HG03060 (cell line): ENCODE results near the gene TTC12.

Experiments used
- ATAC-seq: cut with Tn5 transposase; IDR thresholded peaks from one replicate; pipeline ENCODE4 v1.9.1; 2021; ENCODE audit warnings: low read depth, moderate number of reproducible peaks; ENCODE audit not compliant: unreplicated experiment

The TTC12 gene

DNA sequence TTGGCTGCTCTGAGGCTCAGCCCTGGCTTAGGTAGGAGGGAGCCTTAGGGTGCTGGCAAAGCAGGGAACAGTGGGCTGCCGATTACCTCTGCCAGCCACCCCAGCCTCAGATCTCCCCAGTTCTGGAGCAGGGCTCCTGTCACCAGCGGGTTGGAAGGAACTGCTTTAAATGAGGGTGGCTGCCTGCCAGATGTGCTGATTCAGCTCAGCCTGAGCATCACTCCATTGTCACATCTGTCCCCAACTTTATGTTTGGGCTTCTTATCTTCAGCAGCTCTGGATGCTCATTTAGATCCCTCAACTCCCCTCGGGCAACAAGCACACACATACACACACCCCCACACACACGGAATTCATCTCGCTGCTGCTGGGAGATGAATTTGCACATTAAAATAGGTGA is 56.3 kb downstream of the TTC12 start:
- ATAC-seq = no peak

DNA sequence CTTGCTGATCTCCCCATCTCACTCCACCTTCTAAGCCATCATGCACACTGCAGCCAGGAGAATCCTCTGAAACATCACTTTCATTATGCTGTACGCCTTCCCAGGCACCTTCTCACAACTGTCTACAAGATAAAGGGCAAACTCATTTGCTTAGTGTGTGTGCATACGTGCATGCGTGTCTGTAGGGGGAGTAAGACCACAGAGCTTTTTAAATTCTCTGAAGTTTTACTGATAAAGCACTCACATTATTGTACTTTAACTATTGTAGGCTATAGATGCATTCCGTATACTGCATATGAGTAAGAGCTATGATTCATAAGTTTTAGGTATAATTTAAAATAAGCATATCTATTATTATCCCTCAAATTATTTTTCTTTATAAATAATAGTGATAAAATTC is 57.9 kb downstream of the TTC12 start:
- no peak for ATAC-seq

DNA sequence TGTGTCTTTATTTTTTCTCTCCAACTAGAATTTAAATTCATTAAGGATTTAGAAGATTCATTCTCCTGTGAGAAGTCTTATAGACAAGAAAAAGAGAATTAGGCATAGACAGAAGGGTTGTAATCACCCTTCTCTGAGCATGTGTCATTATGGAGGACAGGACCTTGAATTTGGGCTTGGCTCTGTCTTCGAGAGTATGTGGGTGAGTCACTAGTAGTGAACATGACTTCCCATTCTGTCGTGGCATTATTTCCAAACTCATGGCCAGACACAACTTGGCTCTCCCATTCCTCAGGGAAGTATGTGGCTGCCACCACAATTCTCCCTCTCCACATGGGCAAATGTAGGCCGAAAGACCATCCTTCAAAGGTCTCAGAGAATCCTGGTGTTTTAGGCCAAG is 58.9 kb downstream of the TTC12 start:
- ATAC-seq = no peak

DNA sequence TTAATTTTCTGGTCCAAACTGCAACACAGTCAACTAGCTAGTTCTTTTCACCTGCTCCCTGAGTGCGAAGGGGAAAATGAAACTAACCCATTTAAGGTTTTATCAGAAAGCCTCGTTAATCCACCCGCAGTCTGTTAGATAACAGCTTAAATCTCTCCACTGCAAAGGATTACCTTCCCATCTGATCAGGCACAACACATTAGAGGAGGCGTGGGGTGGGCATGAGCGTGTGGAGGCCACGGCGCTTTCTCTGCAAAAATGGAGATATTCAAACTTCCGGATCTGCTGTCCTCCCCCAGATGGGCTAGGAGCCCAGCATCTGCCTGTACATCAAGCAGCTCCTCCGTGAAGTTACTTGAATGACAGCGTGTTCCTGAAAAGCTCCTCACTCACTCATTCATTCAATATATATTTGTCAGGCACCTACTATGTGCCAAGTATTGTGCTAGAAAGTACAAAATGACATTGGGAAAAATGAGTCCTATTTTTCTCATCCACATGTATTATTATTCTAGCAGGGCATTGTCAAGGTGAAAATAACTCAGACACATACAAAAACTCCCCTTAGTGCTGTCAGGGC is 59.7 kb downstream of the TTC12 start:
- no peak for ATAC-seq

DNA sequence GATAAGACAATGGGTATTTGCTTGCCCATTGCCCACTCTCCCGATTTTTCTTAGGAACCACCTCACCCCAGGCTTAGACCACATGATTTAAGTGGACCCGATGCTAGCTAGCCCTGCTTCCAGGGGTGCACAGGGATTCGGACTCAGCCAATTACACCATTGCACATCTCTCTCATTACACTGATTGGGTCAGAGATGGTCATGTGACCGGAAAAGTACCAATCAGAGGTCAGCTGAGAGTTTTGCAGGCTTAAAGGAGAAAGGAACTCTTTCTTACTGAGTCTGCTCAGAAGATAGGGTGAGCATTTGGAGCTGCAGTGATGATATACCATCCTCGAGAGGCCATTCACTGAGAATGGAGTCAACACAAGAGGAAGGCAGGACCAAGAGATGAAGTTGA is 61.0 kb downstream of the TTC12 start:
- no peak for ATAC-seq

DNA sequence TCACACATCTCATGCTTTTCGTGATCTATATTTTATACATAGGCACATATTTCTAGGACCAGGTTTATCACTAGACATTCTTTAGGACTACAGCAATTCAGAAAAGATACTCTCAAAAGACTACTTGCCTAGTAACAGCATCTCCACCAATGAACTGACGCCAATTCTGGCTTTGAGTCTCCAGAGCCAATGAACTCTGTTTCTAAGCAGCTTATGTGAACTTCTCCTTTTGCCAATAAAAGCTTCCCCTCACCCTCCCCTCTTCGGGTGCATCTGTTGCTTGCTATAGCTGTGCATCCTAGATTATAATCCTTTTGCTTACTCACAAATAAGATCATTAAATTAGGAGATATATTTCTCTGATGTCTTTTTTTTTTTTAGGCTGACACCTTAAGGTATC is 61.8 kb downstream of the TTC12 start:
- ATAC-seq = no peak

DNA sequence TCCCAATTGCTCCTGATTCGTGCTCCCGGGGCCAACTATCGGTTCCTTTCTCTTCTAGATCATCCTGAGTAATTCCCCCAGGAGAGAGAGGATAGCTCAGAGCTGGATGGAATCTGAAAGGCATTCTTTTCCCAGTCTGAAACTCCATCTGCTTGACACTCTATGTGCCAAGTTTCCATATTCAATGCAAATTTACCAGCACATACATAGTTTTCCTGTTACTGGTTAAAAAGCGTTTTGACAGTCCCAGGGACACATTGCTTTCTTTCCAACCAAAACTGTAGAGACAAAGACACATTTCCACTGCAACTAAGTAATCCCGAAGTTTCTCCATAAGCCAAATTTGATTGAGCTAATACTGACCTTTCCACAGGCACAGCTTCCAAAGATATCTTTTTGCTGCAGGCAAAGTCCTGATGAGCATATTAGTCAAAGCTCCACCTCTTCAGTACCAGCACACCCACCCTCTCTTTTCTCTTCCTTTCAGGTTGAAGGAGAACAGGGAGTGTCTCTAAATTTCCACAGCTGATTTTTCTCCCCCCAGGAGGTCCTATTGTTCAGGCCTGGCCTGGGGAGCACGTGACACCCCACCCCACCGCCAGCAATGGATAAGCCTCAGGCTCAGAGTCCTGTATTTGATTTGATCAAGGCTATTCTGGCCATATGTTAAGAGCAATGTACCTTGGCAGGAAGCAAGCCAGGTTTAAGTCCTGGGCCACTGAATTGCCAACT is 63.5 kb downstream of the TTC12 start:
- no peak for ATAC-seq

DNA sequence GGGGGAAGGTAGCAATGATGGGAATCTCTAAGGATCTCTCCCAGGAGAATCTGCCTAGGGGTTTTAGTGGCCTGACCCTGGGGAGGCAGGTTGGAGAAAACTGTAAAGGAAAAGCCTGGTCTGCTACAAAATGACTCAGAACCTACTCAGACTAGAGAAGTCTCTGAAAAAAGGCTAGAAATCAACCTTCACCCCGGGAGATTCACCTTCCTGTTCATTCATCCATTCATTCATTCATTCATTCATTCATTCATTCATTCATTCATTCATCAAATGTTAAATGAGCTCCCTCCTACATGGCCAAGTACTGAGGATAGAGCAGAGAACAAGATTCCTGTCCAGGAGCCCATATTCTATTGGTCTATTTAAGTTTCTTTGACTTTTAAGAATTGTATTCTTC is 64.3 kb downstream of the TTC12 start:
- ATAC-seq = no peak

DNA sequence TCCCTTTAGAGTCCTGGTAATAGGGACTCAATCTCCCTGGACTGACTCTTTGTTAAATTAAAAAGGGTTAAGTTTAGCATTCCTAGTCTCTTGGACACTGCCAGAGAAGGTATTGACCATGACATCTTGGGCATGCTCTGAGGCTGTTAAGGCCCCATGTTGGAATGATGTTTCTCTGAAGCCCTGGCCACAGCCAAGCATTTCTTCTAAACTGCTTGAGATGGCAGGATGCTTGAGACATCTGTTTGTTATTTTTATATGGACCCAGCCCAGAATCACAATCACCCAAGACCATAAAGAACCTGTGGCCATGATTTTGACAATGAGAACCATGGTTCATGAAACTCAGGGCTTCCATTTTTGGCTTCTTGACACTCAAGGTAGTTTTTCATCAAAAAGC is 67.7 kb downstream of the TTC12 start:
- ATAC-seq = no peak

DNA sequence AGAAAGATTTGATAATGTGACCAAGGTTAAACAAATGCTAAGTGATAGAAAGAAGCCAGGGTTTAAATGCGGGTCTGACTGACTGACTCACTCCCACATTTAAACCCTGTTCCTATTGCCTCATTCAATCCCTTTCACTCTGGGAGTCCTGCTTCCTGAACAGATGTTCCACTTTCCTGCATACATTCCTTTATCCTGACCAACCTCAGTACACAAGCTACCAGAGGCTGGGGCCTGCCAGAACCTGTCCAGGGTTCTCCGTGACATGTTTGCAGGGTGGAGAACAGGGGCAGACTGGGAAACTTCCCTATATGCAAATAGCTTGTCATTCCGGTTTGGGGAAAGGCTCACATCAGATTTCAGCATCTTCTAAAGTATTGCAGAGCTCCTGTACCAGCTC is 70.2 kb downstream of the TTC12 start:
- ATAC-seq = no peak

DNA sequence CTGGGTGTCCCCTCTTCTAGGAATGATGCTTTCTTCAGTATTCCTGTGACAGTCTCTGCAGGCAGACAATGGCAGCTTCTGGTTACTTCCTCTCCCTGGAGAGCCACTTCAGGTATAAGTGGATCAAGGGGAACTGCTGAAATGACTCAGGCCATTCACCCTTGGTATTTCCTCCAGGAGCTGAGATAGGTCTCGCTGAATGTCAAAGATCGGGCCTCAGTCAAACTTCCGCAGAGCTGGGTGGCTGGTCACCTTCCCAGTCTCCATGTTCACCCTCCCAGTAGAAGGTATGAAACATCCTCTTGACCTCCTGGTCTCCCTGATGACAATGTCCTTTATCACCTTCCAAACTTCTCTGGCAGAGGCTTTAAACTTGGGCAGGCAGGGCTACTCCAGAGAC is 71.4 kb downstream of the TTC12 start:
- no peak for ATAC-seq

DNA sequence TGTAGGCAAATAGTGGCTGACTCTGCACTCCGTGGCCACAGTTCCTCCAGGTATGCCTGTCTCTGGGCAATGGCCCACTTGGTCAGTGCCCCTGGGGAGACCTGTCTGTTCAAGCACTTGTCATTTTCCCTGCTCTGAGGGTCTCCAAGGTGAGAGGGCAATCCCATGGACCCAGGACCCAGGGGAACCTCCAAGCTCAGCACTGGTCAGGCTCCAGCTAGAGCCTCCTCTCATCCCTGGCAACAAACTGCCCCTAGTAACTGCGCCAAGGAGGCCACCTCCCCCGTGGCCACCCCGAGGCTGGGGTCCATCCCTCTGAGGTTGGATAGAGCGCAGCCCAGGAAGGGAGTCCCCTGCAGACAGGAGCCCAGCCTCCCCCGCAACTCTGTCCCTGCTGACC is 72.5 kb downstream of the TTC12 start:
- no peak for ATAC-seq

DNA sequence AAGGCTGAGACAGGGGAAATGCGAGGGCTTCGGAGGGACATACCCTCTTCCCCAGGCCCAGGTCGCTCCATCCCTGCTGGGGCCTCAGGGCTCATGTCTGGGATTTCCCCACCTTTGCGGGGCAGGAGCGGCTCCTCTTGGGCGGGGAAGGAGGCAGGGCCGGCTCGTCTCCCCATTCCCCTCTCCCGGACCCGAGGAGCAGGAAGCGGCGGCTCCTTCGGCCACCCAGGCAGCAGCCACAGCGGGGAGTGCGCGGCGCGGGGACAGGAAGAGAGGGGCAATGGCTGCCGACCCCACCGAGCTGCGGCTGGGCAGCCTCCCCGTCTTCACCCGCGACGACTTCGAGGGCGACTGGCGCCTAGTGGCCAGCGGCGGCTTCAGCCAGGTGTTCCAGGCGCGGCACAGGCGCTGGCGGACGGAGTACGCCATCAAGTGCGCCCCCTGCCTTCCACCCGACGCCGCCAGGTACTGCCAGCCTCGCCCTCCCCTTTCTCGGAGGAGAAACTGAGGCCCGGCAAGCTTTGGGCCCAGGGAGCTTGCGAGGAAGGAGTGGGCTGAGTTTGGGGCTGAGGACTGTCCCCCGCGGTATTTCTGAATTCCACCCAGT is 73.3 kb downstream of the TTC12 start, which contains the start of gene ANKK1:
ANKK1 (plus strand) TSS at position 175 of the 607 bp plus-strand sequence; CDS start at position 281, 106 bp downstream.
- no peak for ATAC-seq

DNA sequence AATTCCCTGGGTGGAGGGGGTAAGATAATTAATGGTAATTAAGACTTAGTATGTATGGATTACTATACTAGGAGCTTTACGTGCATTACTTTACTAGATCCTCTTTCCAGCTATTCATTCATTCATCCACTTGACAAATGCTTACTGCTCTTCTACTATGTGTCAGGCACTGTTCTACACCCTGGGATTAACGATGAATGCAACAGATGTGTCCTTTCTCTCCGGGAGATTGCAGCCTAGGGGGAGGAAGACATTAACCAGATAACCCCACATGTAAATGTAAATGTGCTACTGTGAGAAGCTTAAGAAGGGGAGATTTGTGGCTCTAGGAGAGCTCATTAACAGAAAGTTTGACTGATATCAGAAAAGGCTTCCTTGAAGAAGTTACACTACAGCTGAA is 74.9 kb downstream of the TTC12 start:
- ATAC-seq = no peak

DNA sequence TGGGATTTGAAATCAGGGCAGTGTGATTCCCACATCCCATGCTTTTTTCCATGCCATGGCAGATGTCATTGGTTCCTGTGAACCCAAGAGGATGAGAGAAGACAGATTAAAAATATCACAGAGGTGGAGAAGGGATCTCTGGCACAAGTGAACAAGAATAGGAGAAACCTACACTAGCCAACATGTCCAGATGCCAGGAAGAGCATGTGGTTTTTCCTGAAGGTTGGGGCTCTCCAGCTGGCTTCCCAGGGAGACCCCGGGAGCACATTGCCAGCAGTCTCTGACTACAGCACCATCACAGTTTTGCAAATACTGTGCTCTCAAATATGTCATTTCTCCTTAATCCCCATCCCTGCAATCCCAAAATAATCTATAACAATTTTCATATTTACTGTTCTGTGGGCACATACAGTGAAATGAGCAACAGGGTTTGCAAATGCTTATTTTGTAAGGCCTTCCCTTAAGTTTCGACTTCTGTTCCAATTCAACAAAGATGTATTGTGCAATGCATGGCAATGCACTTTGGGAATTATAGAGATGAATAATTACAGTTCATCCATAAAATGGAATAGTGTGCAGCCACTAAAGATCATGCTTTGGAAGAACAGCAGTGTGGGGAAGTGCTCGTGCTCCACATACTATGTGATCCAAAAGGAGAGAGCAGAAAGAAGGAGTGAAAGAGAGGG is 78.0 kb downstream of the TTC12 start:
- ATAC-seq = no peak

DNA sequence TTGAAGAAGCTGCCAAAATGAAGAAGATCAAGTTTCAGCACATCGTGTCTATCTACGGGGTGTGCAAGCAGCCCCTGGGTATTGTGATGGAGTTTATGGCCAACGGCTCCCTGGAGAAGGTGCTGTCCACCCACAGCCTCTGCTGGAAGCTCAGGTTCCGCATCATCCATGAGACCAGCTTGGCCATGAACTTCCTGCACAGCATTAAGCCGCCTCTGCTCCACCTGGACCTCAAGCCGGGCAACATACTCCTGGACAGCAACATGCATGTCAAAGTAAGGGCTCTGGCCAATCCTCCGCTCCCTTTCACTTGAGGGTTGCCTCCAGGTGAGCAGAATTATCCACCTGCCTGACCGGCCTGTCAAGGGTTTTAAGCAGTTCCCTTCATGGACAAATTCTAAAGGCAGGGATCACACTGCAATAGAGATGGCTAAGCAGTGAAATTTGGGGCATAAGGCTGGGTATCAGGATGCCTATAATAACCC is 79.2 kb downstream of the TTC12 start:
- no peak for ATAC-seq

DNA sequence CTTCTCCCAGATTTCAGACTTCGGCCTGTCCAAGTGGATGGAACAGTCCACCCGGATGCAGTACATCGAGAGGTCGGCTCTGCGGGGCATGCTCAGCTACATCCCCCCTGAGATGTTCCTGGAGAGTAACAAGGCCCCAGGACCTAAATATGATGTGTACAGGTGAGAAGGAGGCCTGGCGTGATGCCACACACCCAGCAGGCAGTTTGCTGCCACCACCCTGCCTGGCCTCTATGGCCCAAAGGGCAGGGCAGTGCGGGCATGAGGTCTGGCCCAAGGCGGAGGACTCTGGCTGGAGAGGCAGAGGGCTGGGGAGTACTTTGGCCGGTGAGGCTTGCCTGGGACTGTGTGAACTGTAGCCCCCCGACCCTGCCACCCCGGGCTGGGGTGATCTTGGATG is 80.5 kb downstream of the TTC12 start:
- no peak for ATAC-seq

DNA sequence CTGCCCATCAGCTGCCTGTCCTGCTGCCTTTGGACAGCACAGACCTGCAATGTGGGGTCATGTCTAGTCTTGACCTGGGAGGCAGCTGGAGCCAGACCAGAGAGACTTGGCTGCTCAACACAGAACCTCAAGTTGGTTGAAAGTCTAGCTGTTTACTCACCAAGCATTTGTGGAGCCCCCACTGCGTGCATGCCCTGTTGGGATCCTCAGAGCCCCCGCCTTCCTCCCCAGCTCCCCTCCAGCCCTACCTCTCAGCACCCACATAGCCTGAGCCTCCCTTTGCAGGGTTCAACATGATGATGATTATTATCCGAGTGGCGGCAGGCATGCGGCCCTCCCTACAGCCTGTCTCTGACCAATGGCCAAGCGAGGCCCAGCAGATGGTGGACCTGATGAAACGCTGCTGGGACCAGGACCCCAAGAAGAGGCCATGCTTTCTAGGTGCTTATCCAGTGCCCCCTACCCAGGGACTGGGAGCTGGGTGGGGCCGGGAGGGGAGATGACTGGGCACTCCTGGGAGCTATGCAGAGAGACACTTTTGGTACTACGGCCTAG is 81.5 kb downstream of the TTC12 start:
- ATAC-seq = no peak

DNA sequence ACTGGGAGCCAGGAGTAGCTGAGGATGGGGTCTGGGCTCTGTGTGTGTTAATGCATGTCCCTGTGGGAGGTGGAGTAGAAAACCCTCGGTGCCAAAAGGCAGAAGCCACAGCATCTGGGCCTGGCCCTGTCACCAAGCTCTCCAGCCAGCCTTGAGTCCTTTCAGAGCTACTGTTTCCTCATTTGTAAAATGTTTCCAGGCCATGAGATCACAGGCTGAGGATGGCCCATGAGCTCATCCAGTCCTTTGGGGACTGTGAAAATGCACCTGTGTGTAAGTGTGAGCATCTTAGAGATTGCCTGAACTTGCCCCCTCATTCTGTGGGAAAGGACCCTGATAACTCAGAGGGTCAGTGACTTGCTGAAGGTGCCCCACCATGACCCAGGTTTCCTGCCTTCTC is 82.3 kb downstream of the TTC12 start:
- no peak for ATAC-seq

DNA sequence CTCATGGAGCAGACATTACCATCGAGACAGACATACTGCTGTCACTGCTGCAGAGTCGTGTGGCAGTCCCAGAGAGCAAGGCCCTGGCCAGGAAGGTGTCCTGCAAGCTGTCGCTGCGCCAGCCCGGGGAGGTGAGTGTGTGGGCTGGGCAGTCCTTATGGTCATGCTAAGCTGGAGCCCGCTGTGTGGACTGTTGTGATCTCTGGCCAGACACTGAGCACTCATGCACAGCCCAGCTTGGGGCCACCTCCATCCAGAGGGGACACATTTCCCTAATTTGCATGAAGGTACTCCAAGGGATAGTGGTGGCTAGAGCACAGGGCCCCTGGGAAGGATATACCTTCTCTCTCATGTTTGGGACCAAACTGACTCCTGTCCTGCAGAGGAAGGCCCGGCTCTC is 82.8 kb downstream of the TTC12 start:
- no peak for ATAC-seq

DNA sequence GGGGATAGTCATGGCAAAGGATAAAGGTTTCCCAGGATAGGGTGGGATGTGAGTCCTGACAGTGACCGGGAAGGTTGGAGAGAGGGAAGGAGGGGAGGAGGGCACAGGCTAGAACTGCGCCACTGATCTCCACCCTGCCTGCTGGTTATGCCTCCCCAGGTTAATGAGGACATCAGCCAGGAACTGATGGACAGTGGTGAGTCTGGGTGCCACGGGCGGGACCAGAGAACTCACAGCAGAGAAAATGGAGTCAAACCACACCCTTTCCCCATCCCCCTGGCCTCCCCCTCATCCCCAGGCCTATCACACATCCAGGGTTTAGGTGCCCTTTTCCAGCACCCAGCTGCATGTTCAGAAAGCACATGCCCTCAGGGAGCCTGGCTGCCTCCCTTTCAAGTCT is 83.4 kb downstream of the TTC12 start:
- no peak for ATAC-seq
